CD4-positive, alpha-beta T cell treated with Interleukin-2 at 100 ng/mL for 4 hours (primary cell): ENCODE data around the gene PRR35.

Source experiments
- DNase-seq: peaks from one replicate; pipeline ENCODE4 v3.0.0-alpha.2; 2020; ENCODE audit warnings: low spot score

PRR35 gene

GRCh38 chr16:580141-580945 is 20.1 kb downstream of the PRR35 start:
- no peak for DNase-seq

GRCh38 chr16:580946-581498 is 20.8 kb downstream of the PRR35 start:
- DNase-seq: no peak

- no peak for DNase-seq
These were observed 22.0 kb downstream of the PRR35 start for GRCh38 chr16:582218-582613.

GRCh38 chr16:582614-583331 is 22.6 kb downstream of the PRR35 start:
- no peak for DNase-seq

GRCh38 chr16:583470-583814 is 23.2 kb downstream of the PRR35 start:
- no peak for DNase-seq

- DNase-seq: no peak
These were observed 23.8 kb downstream of the PRR35 start for GRCh38 chr16:583815-584591.

GRCh38 chr16:585351-585750 is 25.2 kb downstream of the PRR35 start:
- DNase-seq: no peak

GRCh38 chr16:586047-586644 is 26.0 kb downstream of the PRR35 start:
- no peak for DNase-seq

- DNase-seq: no peak
These were observed 26.7 kb downstream of the PRR35 start for GRCh38 chr16:586645-587590.

GRCh38 chr16:588639-588888 is 28.4 kb downstream of the PRR35 start:
- peak; percentile 60 for DNase-seq

- DNase-seq: peak; percentile 98
These were observed 28.9 kb downstream of the PRR35 start for GRCh38 chr16:588889-589657.

GRCh38 chr16:589658-590187 is 29.5 kb downstream of the PRR35 start, which contains the start of gene RAB40C:
TSS of gene RAB40C (plus strand) at chr16:590066. CDS start at chr16:590292, 226 bp downstream.
- DNase-seq: peak; percentile 99

- no peak for DNase-seq
These were observed 30.1 kb downstream of the PRR35 start for GRCh38 chr16:590188-590814.

GRCh38 chr16:590815-591200 is 30.6 kb downstream of the PRR35 start:
- DNase-seq: no peak

- DNase-seq: no peak
These were observed 31.0 kb downstream of the PRR35 start for GRCh38 chr16:591231-591630.

GRCh38 chr16:591892-592517 is 31.8 kb downstream of the PRR35 start:
- DNase-seq: no peak

GRCh38 chr16:592518-593306 is 32.5 kb downstream of the PRR35 start:
- DNase-seq: no peak

GRCh38 chr16:593406-593805 is 33.2 kb downstream of the PRR35 start:
- no peak for DNase-seq
